GM08714 (cell line): ENCODE measurements around the gene NPHS1.

ENCODE experiments used
- H3K4me3 ChIP-seq: fragments of 200-500 bp; sonication (Bioruptor generic); 2 replicates; pipeline ENCODE4 v1.5.1; 2014; ENCODE audit warnings: mild to moderate bottlenecking, low read length, inconsistent platforms
- ZNF274 ChIP-seq: IDR thresholded peaks from 2 replicates; pipeline ENCODE4 v1.6.1; 2012; ENCODE audit warnings: mild to moderate bottlenecking, low read depth, low read length

NPHS1 gene

DNA sequence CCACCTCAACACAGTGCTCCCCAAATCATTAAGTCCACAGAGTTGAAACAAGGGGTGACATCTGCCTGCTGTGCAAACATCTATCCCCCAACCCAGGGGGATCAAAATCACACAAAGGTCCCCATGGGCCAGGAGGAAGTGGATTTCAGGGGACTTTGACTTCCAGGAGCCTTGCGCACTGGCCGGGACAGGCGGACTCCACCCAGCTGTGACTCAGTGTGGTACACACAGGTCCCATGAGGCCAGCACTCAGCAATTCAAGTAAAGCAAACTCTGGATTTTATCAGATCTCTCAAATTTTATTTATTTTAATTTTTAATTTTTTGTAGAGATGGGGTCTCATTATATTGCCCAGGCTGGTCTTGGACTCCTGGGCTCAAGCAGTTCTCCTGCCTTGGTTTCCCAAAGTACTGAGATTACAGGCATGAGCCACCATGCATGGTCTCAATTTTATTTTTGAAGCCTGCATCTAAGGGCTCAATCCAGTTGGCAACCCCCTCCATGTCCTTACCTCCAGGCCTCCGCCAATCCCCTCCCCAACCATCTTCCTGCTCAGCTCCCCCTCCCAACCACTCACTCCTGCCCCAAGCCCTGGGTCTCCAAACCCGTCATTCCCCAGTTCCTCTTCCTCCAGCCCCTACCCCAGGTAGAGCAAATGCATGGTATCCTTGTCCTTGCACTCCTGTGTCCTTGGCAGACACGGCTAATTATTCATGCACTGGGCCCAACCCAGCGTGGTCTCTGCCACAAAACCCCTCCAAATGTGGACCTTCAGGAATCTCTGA, 58.7 kb downstream of the NPHS1 start:
- H3K4me3 ChIP-seq: no peak overlapping the region
- no peak for TF ChIP-seq ZNF274

GRCh38 chr19:35792888-35793287, 59.4 kb downstream of the NPHS1 start:
- TF ChIP-seq ZNF274: no peak
- H3K4me3 ChIP-seq: no peak overlapping the region

DNA sequence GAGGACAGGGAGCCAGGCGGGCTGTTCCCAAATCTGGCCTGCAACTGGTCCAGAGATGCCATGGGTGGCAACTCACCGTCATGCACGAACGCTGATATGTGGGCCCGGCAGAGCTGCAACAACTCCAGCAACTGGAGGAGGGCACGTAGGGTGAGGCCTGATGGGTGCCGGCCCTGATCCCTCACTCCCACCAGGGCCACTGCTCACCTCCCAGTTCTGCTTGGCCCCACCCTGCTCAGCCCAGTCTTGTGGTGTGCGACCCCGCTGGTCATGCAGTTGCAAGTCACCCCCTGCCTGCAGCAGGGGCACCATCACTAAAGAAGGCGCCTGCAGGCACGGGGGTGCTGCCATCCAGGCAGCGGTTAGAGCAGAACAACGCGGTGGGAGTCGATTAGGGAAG, 60.0 kb downstream of the NPHS1 start:
- no peak for TF ChIP-seq ZNF274
- no peak overlapping the region for H3K4me3 ChIP-seq

DNA sequence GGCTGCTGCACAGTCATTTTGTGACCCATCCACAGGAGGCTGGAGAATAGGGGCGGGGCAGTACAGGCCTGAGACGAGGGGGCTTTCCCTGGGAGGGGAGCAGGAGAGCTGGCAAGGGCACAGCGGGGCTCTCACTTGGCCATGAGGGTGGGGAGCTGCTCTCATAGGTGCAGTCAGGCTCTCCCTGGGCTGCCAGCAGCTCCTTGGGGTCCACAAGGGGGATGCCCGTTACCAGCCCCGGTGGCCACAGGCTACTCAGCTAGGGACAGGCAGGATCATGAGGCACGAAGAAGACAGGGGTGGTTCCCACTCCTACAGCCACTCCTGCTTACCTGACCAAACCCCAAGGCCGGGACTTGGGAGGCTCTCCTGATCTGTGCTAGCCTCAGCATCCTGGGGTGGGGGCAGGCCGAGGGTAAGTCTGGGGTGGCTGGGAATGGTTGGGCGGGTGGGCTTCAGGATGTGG, 60.5 kb downstream of the NPHS1 start:
- H3K4me3 ChIP-seq: no peak overlapping the region
- no peak for TF ChIP-seq ZNF274

GRCh38 chr19:35790981-35791813, 61.1 kb downstream of the NPHS1 start:
- no peak for TF ChIP-seq ZNF274
- no peak overlapping the region for H3K4me3 ChIP-seq

DNA sequence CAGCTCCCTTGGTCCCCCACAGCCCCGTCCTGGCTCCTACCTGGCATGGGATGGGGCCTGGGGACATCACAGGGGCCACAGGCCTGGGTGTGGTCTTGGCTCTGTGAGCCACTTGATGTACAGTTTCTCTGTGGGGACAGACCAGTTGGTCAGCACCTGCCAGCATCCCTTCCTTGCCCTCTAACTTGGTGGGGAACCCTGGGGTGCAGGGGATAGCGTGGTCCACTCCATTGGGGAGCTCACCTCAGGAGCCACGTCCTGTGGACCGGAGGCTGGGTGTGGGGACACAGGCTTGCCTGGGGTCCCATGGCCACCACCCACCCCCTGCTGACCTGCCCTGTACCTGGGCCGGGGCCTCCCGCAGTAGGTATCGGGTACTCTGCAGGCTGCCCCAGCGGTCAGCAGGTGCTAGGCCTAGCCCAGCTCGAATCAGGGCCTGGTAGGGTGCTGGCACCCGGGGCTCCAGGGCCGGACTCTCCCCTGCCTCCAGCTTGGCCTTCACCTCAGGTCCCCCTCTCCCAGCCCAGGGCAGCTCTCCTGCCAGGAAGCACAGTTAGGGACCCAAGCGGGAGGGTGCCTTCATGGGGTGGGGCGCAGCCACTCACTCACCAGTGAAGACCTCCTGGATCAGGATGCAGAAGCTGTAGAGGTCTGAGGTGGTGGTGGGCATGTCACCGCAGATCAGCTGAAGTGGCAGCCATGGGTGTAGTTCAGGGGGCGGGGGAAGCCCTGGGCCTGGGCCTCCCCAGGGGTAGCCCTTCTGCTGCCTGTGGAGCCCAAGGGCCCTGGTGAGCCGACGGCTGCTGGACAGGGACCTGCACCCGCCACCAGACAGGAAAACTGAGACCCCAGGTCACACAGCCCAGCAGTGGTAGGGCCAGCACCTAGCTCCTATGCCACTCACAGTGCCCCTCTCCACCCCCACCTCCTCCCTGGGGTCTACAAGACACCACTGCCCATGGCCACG, 62.0 kb downstream of the NPHS1 start:
- no peak for TF ChIP-seq ZNF274
- no peak overlapping the region for H3K4me3 ChIP-seq

- TF ChIP-seq ZNF274: no peak
- H3K4me3 ChIP-seq: no peak overlapping the region
These were observed 62.9 kb downstream of the NPHS1 start for GRCh38 chr19:35789195-35789977.

DNA sequence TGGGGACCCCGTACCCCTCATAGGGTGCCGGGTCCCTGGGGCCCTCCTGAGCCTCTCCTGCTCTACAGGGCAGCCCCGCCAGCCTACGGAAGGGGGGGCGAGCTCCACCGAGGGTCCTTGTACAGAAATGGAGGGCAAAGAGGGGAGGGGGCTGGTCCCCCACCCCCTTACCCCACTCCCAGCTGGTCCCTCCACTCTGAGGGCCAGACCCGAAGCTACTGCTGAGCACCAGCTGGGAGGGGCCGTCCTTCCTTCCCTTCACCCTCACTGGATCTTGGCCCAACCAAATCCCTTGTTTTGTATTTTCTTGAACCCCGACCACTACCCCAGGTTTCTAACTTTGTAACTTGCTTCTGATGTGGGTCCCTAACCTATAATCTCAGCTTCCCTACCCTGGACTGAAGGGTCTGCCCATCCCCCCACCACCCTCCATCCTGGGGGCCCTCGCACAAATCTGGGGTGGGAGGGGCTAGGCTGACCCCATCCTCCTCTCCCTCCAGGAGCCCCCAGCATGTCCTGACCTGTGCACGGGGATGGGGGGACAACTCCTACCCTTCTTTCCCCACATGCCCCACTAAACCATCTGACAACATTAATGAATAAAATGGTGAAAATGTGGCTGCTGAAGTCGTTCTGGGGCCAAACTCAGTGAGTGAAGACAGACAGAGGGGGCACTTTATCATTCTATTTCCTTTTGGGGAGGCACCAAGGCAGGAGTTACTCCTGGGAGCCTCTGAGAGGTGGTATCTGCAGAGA, 63.9 kb downstream of the NPHS1 start:
- H3K4me3 ChIP-seq: no peak overlapping the region

DNA sequence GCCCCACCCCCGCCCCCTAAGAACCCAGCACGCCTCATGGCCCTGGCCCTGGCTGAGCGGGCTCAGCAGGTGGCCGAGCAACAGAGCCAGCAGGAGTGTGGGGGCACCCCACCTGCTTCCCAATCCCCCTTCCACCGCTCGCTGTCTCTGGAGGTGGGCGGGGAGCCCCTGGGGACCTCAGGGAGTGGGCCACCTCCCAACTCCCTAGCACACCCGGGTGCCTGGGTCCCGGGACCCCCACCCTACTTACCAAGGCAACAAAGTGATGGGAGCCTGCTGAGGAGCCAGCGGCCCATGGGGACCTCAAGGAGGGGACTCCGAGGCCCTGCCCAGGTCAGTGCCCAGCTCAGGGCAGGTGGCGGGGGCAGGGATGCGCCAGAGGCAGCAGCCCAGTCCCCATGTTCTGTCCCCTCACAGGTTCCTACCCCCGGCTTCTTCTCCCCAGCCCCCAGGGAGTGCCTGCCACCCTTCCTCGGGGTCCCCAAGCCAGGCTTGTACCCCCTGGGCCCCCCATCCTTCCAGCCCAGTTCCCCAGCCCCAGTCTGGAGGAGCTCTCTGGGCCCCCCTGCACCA, 65.0 kb downstream of the NPHS1 start:
- no peak overlapping the region for H3K4me3 ChIP-seq
- no peak for TF ChIP-seq ZNF274

More for the DNA sequence above, 63.9 kb downstream of the NPHS1 start:
- TF ChIP-seq ZNF274: no peak

DNA sequence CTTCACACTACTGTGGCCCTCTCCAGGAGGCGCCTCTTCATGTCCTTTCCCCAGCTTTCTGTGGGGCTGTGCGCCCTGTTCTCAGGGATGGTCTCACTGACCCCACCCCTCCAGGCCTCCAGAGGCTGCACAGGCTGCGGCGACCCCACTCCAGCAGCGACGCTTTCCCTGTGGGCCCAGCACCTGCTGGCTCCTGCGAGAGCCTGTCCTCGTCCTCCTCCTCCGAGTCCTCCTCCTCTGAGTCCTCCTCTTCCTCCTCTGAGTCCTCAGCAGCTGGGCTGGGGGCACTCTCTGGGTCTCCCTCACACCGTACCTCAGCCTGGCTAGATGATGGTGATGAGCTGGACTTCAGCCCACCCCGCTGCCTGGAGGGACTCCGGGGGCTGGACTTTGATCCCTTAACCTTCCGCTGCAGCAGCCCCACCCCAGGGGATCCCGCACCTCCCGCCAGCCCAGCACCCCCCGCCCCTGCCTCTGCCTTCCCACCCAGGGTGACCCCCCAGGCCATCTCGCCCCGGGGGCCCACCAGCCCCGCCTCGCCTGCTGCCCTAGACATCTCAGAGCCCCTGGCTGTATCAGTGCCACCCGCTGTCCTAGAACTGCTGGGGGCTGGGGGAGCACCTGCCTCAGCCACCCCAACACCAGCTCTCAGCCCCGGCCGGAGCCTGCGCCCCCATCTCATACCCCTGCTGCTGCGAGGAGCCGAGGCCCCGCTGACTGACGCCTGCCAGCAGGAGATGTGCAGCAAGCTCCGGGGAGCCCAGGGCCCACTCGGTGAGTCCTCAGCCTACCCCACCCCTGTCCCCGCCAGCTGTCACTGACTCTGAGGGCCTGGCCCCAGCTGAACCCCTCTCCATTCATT, 65.8 kb downstream of the NPHS1 start:
- no peak for TF ChIP-seq ZNF274
- H3K4me3 ChIP-seq: no peak overlapping the region

DNA sequence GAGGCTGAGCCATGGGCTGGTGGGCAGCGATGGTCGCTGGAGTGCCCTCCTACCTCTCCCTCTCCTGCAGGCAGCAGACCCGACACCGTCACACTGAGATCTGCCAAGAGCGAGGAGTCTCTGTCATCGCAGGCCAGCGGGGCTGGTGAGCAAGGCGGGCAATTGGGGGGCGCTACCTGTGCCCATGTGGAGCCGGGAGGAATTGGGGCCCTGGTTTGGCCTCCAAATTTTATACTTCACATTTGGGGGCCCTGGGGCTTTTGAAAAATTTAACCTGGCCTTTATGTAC, 67.0 kb downstream of the NPHS1 start:
- TF ChIP-seq ZNF274: no peak
- no peak overlapping the region for H3K4me3 ChIP-seq

DNA sequence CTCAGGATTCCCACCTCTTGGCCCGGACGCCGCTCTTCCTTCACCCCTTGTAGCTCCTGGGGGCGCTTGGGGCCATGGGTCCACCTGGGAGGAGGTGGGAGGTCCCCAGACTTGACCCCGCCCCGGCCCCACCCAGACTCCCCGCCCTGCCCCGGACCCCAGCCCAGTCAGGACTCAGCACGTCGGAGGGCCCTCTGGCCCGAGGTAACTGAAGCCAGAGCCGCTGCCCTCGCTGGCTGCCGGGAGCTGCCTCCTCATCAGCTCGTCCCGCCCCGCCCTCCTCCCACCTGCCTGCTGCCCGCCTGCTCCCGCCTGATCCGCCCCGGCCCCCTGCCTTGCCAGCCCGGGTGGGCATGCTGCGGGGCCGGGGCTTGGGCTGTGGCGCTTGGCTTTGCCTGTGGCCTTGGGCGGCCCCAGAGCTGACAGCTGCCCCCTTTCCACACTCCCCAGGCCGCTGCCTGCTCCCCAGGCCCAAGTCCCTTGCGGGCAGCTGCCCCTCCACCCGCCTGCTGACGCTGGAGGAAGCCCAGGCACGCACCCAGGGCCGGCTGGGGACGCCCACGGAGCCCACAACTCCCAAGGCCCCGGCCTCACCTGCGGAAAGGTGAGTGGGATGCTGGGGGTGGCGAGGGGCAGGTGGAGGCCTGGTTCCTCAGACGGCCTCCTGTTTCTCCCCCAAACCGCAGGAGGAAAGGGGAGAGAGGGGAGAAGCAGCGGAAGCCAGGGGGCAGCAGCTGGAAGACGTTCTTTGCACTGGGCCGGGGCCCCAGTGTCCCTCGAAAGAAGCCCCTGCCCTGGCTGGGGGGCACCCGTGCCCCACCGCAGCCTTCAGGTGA, 67.6 kb downstream of the NPHS1 start:
- no peak overlapping the region for H3K4me3 ChIP-seq
- TF ChIP-seq ZNF274: no peak
